Endodermal cell (in vitro differentiated cells): ENCODE results near the gene CEPT1. TPM values are rescaled to one million over a fixed set of nuclear protein-coding genes. Genes with fewer than 3 reads are reported as not detected.

Source experiments
- DNase-seq: peaks from one replicate; pipeline ENCODE4 v3.0.0-alpha.2; 2017
- H3K27ac ChIP-seq: 2 replicates; pipeline ENCODE4 v1.5.1; 2013; ENCODE audit warnings: mild to moderate bottlenecking, low read depth, low read length, moderate library complexity
- H3K27me3 ChIP-seq: 2 replicates; pipeline ENCODE4 v1.6.1; 2013; ENCODE audit warnings: mild to moderate bottlenecking, low read length, moderate library complexity; ENCODE audit not compliant: insufficient read depth, control insufficient read depth, poor library complexity, severe bottlenecking
- H3K36me3 ChIP-seq: 2 replicates; pipeline ENCODE4 v1.7.0; 2013; ENCODE audit warnings: mild to moderate bottlenecking, low read length, moderate library complexity; ENCODE audit not compliant: control insufficient read depth, insufficient read depth
- H3K4me1 ChIP-seq: one replicate; pipeline ENCODE4 v1.7.0; 2013; ENCODE audit warnings: low read length; ENCODE audit not compliant: control insufficient read depth, insufficient read depth
- H3K4me3 ChIP-seq: 2 replicates; pipeline ENCODE4 v1.5.1; 2013; ENCODE audit warnings: mild to moderate bottlenecking, low read length, moderate library complexity
- H3K9ac ChIP-seq: 2 replicates; pipeline ENCODE4 v1.6.1; 2013; ENCODE audit warnings: mild to moderate bottlenecking, low read length, moderate library complexity; ENCODE audit not compliant: poor library complexity, severe bottlenecking; ENCODE audit errors: extremely low read depth
- H3K9me3 ChIP-seq: 2 replicates; pipeline ENCODE4 v1.6.1; 2013; ENCODE audit warnings: mild to moderate bottlenecking, low read length, moderate library complexity; ENCODE audit not compliant: control insufficient read depth
- H3K27ac Mint-ChIP-seq: 2 replicates; pipeline ENCODE4 v1.8.0; 2020; ENCODE audit warnings: mixed read lengths
- H3K27me3 Mint-ChIP-seq: 2 replicates; pipeline ENCODE4 v1.8.0; 2021; ENCODE audit warnings: mild to moderate bottlenecking, mixed read lengths; ENCODE audit not compliant: insufficient read depth
- H3K36me3 Mint-ChIP-seq: 2 replicates; pipeline ENCODE4 v1.8.0; 2020; ENCODE audit warnings: low read depth, mixed read lengths
- H3K4me1 Mint-ChIP-seq: 2 replicates; pipeline ENCODE4 v1.8.0; 2020; ENCODE audit warnings: mixed read lengths
- H3K4me3 Mint-ChIP-seq: 2 replicates; pipeline ENCODE4 v1.8.0; 2020; ENCODE audit warnings: mild to moderate bottlenecking, moderate library complexity, mixed read lengths
- H3K9me3 Mint-ChIP-seq: 2 replicates; pipeline ENCODE4 v1.8.0; 2020; ENCODE audit warnings: mild to moderate bottlenecking, mixed read lengths
- WGBS, 2 experiments: methylation state at CpG; one replicate each; pipeline versions ENCODE4 v1.1.5 to v1.1.7; 2013; ENCODE audit warnings: missing lambda C conversion rate in 2 of 2, mixed read lengths in 1 of 2; ENCODE audit not compliant: insufficient coverage in 1 of 2, insufficient read length in 1 of 2; 5-methylcytosine and 5-hydroxymethylcytosine counted together
- total RNA-seq, 2 donors: library from RNA; stranded (reverse); fragmentation: NEBNext Ultra II Directional in 1 of 2; extraction: Animal tissue kit (Norgen Biotek cat#: 25700) in 1 of 2; gene quantifications; 2 replicates in 1 of 2; 3 replicates in 1 of 2; pipeline ENCODE4 v1.2.1, GENCODE V29; 2021
- TF ChIP-seq, protein P1 (sequence below): fragments of 200-600 bp; sonication (generic); conservative IDR thresholded peaks from 2 replicates; pipeline ENCODE4 v1.5.0; 2021; ENCODE audit warnings: antibody characterized with exemption, mild to moderate bottlenecking

The CEPT1 gene
- total RNA-seq, 2 donors from 2014 or later = 28.0 to 33.3 TPM

DNA sequence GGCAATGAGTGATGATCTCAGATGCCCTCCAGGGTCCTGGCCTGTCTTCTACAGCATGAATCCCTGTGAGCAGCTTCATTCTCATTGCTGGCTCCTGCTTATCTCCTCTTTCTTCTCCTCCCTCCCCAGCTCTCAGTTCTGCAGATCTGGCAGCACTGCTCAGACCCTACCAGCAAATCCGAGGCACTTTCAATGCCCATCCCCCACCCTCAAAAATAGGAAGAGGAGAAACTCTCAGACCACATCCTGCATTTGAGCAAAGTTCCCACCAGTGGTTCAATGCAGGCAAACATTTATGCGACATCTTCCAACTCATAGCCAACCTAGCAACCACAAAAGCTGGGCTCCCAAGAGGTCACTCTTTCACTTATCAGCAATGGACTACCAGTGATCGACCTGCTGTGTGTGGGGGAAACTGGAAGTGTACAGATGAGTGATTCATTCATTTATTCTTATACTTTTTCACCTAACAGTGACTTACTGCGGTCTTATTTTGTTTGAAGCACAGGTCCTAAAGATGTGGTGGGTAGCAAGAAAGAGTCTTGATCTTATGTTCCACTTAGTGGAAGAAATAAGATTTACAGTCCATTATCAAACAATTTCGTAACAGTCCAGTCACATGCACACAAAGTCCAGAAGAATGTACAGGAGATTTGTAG, 81.7 kb downstream of the CEPT1 start:
- Mint-ChIP-seq H3K4me1 (peaks cover 47% of the 10 kb centered on the region), H3K27me3 (no peaks in the 10 kb centered on the region), H3K4me3 (no peak overlapping the region), H3K9me3 (no peaks in the 10 kb centered on the region), H3K36me3 (no peaks in the 10 kb centered on the region), H3K27ac (peak overlapping the region; percentile 7)
- no peak for DNase-seq
- WGBS, 2 experiments = 40 to 85% methylated on average over 1 to 3 of the region's 5 CpGs
- no peak overlapping the region for H3K27ac ChIP-seq
- TF ChIP-seq, protein P1, sequence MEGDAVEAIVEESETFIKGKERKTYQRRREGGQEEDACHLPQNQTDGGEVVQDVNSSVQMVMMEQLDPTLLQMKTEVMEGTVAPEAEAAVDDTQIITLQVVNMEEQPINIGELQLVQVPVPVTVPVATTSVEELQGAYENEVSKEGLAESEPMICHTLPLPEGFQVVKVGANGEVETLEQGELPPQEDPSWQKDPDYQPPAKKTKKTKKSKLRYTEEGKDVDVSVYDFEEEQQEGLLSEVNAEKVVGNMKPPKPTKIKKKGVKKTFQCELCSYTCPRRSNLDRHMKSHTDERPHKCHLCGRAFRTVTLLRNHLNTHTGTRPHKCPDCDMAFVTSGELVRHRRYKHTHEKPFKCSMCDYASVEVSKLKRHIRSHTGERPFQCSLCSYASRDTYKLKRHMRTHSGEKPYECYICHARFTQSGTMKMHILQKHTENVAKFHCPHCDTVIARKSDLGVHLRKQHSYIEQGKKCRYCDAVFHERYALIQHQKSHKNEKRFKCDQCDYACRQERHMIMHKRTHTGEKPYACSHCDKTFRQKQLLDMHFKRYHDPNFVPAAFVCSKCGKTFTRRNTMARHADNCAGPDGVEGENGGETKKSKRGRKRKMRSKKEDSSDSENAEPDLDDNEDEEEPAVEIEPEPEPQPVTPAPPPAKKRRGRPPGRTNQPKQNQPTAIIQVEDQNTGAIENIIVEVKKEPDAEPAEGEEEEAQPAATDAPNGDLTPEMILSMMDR = no peak
- no peak overlapping the region for H3K9ac ChIP-seq
- no peaks in the 10 kb centered on the region for H3K36me3 ChIP-seq
- H3K9me3 ChIP-seq = no peaks in the 10 kb centered on the region
- no peaks in the 10 kb centered on the region for H3K27me3 ChIP-seq
- peaks cover 9% of the 10 kb centered on the region for H3K4me1 ChIP-seq
- no peak overlapping the region for H3K4me3 ChIP-seq

DNA sequence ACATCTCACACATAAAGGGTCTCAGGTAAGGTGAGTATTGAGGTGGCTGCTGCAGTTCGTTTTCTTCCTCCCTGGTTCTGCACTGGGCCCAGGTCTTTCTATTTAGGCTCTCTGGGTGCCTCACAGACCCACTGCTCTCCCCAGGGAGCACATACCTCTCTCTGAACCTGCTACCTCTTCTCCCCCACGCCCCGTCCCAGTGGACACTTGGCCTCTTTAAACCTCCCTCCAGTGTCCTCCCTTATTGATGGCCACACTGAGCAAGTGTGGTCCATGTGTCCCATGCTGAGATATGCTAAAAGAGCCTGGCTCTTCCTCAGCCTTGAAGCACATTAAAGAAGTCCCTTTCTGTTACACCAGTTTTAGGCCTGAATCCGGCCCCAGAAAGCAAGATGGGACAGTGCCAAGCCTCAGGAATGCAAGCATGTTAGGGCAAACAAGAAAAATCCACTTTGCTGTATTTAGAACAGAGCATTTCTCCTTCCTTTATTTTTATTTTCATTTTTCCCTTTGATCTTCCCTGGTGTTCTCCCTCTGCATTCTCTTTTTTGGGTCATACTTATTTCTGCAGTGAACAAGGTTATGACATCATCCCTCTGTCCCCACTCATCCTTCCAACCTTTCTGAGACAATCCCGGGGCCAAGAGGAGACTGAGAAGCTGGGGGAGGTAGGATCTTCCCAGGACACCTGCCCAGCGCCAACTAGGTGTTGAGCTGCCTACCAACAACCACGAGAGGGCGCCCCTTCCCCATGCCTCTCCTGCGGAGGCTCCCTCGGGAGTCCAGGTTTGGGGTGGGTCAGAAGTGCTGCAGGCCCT, 82.5 kb downstream of the CEPT1 start:
- H3K27me3 Mint-ChIP-seq = no peaks in the 10 kb centered on the region
- H3K4me3 Mint-ChIP-seq = no peak overlapping the region
- 34 to 89% methylated on average over 3 to 10 of the region's 10 CpGs for WGBS, 2 experiments
- no peaks in the 10 kb centered on the region for H3K9me3 ChIP-seq
- H3K9me3 Mint-ChIP-seq = peaks cover 4% of the 10 kb centered on the region
- peaks cover 47% of the 10 kb centered on the region for H3K4me1 Mint-ChIP-seq
- H3K9ac ChIP-seq = no peak overlapping the region
- no peaks in the 10 kb centered on the region for H3K27me3 ChIP-seq
- DNase-seq = peak; percentile 96
- peaks cover 9% of the 10 kb centered on the region for H3K4me1 ChIP-seq
- H3K36me3 ChIP-seq = no peaks in the 10 kb centered on the region
- TF ChIP-seq, protein P1 = peak; percentile 98
- H3K27ac ChIP-seq = no peak overlapping the region
- no peak overlapping the region for H3K4me3 ChIP-seq
- no peak overlapping the region for H3K27ac Mint-ChIP-seq
- no peaks in the 10 kb centered on the region for H3K36me3 Mint-ChIP-seq

DNA sequence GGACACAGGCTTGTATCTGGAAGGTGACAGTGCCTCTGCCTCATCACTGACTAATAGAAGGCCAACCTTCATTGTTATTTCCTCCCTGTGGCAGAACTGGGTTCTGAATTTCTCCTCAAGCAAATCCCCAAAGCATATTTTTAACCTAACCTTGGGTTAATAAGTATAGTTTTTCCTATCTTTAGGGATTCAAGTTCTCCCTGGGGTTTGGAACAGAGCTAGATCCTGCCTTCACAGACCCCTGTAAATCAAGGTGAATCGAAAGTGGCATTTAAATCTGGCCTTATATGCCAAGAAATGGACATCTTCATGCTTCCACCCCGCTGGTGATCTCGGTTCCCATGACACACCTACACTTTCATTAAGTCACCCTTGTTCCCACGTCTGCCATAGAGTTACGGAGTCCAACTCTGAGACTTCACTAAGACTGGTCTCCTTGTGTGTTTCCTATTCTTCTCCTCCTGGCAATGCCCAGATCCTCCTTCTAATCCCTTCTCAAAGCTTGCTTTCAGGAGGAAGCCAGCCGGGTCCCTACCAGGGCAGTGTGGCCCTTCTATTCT, 83.2 kb downstream of the CEPT1 start:
- no peaks in the 10 kb centered on the region for H3K36me3 ChIP-seq
- H3K4me3 ChIP-seq = no peak overlapping the region
- WGBS, 2 experiments = 87 to 94% methylated on average over 6 of the region's 6 CpGs
- Mint-ChIP-seq H3K27me3 (no peaks in the 10 kb centered on the region), H3K36me3 (no peaks in the 10 kb centered on the region), H3K4me1 (peaks cover 46% of the 10 kb centered on the region), H3K4me3 (no peak overlapping the region), H3K9me3 (peaks cover 5% of the 10 kb centered on the region), H3K27ac (no peak overlapping the region)
- no peak overlapping the region for H3K27ac ChIP-seq
- no peak for DNase-seq
- no peak overlapping the region for H3K9ac ChIP-seq
- peaks cover 9% of the 10 kb centered on the region for H3K4me1 ChIP-seq
- TF ChIP-seq, protein P1 = no peak
- H3K9me3 ChIP-seq = no peaks in the 10 kb centered on the region
- no peaks in the 10 kb centered on the region for H3K27me3 ChIP-seq
